ENCODE results near the gene MAP1LC3A.

MAP1LC3A gene

DNA sequence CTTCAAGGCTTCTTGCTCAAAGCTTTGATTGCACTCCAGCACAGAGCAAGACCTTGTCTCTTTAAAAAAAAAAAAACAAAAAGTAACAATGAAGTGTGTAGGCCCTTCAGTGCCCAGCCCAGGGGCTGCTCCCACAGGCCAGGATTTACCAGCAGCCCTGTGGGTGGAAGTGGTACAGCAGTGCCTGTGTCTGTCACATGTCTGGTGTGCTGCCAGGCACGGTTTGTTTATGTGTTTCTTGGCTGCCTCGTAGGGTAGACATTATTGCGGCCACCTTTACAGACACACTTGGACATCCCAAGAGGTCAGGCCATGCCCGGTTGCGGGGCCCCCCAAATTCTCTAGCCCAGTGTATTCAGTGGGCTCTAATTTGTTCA lies 29.6 kb upstream of the MAP1LC3A start:
- in situ Hi-C loops (cut with MboI; ENCODE audit: low sequenced_read_pairs) = no loop called here

DNA sequence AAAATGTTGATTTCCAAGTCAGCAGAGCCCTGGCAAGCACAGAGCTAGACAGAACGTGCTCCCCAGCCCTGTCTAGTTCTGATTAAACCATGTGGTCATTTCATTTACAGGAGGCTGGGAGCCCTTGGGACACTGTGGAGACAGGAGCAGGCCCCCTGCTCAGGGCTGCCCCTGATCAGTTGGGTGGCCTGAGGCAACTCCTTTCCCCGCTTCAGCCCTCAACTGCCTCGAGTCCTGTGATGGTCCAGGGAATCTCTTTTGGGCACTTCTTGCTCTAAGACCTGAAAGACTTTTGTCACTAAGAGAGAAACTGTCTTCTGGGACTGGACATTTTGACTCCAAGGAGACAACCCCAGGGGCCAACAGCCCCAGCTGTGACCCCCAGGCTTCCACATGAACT lies 28.8 kb upstream of the MAP1LC3A start:
- in situ Hi-C loops (cut with MboI; ENCODE audit: low sequenced_read_pairs) = loop anchor here (10.0 kb wide), 1 partner anchor 185 kb away; no protein-coding TSS in a partner anchor

DNA sequence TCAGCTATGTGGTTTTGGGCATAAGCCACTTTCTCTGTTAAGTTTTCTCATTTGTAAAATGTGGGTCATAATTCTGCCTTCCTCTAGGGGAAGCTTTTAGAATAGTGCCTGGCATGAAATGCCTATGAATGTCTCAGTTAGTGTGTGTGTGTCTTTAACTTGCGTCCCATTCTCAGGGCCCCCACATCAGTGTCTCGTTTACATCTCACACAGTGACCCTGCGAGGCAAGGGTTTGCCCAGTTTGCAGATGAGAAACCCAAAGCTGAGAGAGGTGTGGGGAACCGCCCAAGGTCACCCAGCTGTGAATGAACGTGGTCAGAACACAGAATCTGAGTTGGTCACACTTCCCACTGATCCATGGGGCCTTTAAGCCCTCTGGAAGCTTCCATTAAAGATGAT lies 28.2 kb upstream of the MAP1LC3A start:
- in situ Hi-C loops (cut with MboI; ENCODE audit: low sequenced_read_pairs) = loop anchor here (10.0 kb wide), 1 partner anchor 184 kb away; no protein-coding TSS in a partner anchor

GRCh38 chr20:34531608-34532265 lies 26.8 kb upstream of the MAP1LC3A start:
- in situ Hi-C loops (cut with MboI; ENCODE audit: low sequenced_read_pairs) = loop anchor here (10.0 kb wide), 1 partner anchor 183 kb away; no protein-coding TSS in a partner anchor

- in situ Hi-C loops (cut with MboI; ENCODE audit: low sequenced_read_pairs) = loop anchor here (10.0 kb wide), 1 partner anchor 182 kb away; no protein-coding TSS in a partner anchor
Observed at GRCh38 chr20:34532320-34532719, 26.2 kb upstream of the MAP1LC3A start.

DNA sequence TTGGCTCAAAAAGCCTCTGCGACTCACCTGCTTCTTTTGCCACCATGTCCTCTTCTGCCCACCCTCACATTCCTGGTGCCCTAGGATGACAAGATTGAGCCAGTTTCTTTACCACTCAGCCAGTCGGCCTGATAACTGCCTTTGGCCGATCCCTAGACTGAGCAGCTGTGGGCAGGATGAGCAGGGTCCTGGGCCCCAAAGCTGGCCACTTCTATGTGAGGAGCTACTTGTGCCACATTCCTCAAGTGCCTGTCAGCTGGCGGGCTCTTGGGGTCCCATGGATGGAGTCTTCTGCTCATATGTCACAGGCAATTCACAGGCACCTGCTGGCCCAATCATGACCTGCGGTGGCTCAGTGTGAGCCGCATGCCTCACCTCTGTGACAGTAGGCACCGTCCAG lies 25.8 kb upstream of the MAP1LC3A start:
- in situ Hi-C loops (cut with MboI; ENCODE audit: low sequenced_read_pairs) = loop anchor here (10.0 kb wide), 1 partner anchor 182 kb away; no protein-coding TSS in a partner anchor

GRCh38 chr20:34534391-34535165 lies 23.9 kb upstream of the MAP1LC3A start:
- in situ Hi-C loops (cut with MboI; ENCODE audit: low sequenced_read_pairs) = loop anchor here (10.0 kb wide), 1 partner anchor 180 kb away; no protein-coding TSS in a partner anchor

DNA sequence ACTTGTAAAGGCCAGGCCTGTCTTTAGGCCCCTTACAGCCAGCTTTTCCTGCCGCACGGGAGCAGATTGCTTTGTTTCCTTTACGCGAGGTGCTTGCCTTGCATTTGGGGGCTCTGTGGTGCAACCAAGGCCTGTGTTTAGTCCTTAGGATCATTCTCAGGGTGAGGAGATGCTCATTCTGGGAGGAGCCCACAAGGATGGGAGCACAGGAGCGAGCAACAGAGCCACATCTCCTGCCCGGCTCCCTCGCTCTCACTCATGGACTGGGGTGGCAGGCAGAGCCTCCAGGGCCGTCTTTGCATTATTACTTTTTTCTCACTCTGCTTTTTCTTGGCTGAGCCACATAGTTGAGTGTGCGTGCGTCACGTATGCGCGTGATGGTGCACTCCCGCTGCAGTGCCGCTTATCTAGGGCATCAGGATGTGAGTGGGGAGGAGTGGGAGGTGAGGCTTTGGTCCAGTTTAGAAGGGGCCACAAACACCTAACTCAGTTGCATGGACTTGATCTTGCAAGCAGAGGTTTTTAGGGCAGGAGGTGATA lies 23.1 kb upstream of the MAP1LC3A start:
- in situ Hi-C loops (cut with MboI; ENCODE audit: low sequenced_read_pairs) = loop anchor here (10.0 kb wide), 1 partner anchor 179 kb away; no protein-coding TSS in a partner anchor

- in situ Hi-C loops (cut with MboI; ENCODE audit: low sequenced_read_pairs) = loop anchor here (10.0 kb wide), 1 partner anchor 179 kb away; no protein-coding TSS in a partner anchor
Observed at GRCh38 chr20:34535857-34536256, 22.7 kb upstream of the MAP1LC3A start.

DNA sequence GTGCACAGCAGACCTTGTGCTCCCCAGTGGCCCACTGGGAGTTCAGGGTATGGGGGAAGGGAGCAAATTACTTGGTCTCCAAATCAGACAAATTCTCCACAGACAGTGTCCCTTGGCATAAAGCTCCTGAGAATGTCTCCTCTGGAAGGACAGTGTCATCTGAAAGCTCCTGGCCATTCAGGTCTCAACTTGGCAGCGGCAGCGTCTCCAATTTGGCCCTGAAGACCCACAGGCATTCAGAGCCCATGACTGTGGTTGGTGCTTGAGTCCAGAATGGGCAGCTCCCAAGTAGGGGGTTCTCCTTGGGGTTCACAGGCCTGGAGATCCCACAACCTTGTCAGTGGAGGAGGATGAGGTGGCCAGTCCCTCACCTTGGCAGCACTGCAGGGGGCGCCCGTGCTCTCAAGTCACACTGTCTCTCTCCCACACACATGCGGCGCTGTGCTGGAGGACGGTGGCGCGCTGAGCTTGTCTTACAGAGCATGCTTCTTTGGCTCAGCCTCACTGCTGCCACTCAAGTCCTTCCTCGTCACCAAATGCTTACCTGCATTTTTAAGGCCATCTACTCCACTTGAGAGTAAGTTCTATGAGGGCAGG lies 21.6 kb upstream of the MAP1LC3A start:
- in situ Hi-C loops (cut with MboI; ENCODE audit: low sequenced_read_pairs) = loop anchor here (10.0 kb wide), 1 partner anchor 178 kb away; no protein-coding TSS in a partner anchor

- in situ Hi-C loops (cut with MboI; ENCODE audit: low sequenced_read_pairs) = loop anchor here (10.0 kb wide), 1 partner anchor 177 kb away; no protein-coding TSS in a partner anchor
Observed at GRCh38 chr20:34537651-34538050, 20.9 kb upstream of the MAP1LC3A start.

- in situ Hi-C loops (cut with MboI; ENCODE audit: low sequenced_read_pairs) = loop anchor here (10.0 kb wide), 1 partner anchor 176 kb away; no protein-coding TSS in a partner anchor
Observed at GRCh38 chr20:34538671-34539123, 19.8 kb upstream of the MAP1LC3A start.

GRCh38 chr20:34539756-34540155 lies 18.8 kb upstream of the MAP1LC3A start:
- in situ Hi-C loops (cut with MboI; ENCODE audit: low sequenced_read_pairs) = loop anchor here (10.0 kb wide), 1 partner anchor 175 kb away; no protein-coding TSS in a partner anchor

GRCh38 chr20:34540596-34541263 lies 17.8 kb upstream of the MAP1LC3A start:
- in situ Hi-C loops (cut with MboI; ENCODE audit: low sequenced_read_pairs) = no loop called here

GRCh38 chr20:34541264-34541901 lies 17.1 kb upstream of the MAP1LC3A start:
- in situ Hi-C loops (cut with MboI; ENCODE audit: low sequenced_read_pairs) = no loop called here

DNA sequence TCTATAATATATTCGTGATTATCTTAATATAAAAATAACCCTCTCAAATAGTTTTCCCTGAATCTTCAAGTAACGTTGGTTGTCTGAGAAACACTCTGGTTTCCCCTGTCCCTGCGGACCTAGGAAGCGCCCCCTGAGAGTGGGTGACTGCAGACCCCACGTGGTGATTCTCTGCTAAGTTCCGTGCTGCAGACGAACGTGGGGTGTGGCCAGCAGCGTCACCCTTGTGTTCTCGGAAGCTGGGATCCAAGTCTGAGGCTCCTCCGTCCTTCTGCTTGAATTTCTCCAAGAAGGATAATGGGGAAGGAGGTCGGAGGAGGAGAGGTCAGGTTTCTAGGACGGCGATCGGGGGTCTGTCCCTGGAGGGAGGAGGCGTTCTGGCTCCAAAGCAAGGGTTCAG lies 16.6 kb upstream of the MAP1LC3A start:
- in situ Hi-C loops (cut with MboI; ENCODE audit: low sequenced_read_pairs) = no loop called here

- in situ Hi-C loops (cut with MboI; ENCODE audit: low sequenced_read_pairs) = no loop called here
Observed at GRCh38 chr20:34542439-34542838, 16.1 kb upstream of the MAP1LC3A start.

GRCh38 chr20:34543463-34544056 lies 15.0 kb upstream of the MAP1LC3A start:
- in situ Hi-C loops (cut with MboI; ENCODE audit: low sequenced_read_pairs) = no loop called here

DNA sequence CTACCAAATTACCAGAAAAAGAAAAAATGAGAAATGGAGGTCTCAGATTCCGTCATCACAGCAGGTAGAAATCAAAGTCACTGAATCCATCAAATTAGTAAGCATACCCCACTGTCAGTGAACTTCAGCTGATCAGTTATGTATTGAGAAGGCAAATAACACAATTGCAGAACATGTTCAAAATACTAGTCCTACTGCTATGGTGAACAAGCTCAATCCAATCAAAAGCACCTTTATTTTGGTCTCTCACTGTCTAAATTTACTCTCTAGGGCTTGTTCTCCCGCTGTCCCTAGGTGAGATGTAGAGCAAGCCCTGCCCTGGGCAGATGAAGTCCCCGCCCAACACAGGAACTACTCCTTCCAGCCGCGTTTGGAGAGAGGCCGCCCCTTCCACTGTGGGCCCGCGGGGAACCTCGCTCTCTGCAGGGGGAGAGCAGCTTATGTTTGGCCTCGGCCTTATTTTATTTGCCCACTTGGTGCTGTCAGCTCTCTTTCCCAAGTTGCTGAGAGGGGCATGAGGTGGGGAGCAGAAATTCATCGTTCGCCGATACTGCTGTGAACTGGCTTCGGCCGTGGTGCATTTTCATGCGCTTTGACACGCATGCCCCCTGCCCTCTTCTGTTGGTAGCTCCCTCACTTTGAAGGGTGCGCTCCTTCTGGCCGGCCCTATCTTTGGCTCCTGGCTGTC lies 14.3 kb upstream of the MAP1LC3A start:
- in situ Hi-C loops (cut with MboI; ENCODE audit: low sequenced_read_pairs) = no loop called here

Measured in HL-60/S4 (cell line).